OCI-LY7 (cell line): ENCODE data around the gene FBXO42. TPM values are rescaled to one million over a fixed set of nuclear protein-coding genes. Genes with fewer than 3 reads are reported as not detected.

Experiments used
- BruUV-seq: library from RNA; stranded (reverse); fragments of 400-500 nt; replicated peaks from 2 replicates; lab custom pipeline; 2021; lab: Mats Ljungman, UMichigan
- CTCF ChIA-PET: fragments of 300-600 bp; sonication (Branson Sonifier 250); formaldehyde crosslinking; loops from one replicate; lab custom pipeline; 2022; ENCODE audit warnings: antibody characterized with exemption; ENCODE audit not compliant: unreplicated experiment; lab: Charles Lee
- POLR2A ChIA-PET: fragments of 300-600 bp; sonication (Branson Sonifier 250); formaldehyde crosslinking; loops from one replicate; lab custom pipeline; 2022; ENCODE audit warnings: antibody characterized with exemption; lab: Charles Lee
- DNase-seq: peaks from one replicate; pipeline ENCODE4 v3.0.0-alpha.2; 2015; ENCODE audit warnings: low spot score
- H2AFZ ChIP-seq: fragments of 200-600 bp; sonication (generic), shearing (Covaris generic); 2 replicates; pipeline ENCODE4 v1.6.1; 2014; ENCODE audit warnings: mild to moderate bottlenecking, antibody characterized with exemption, low read length, moderate library complexity
- H3K27ac ChIP-seq: fragments of 200-600 bp; sonication (generic); 2 replicates; pipeline ENCODE4 v1.5.1; 2014; ENCODE audit warnings: mixed run types, low read depth, mild to moderate bottlenecking, moderate library complexity, low read length, inconsistent platforms; ENCODE audit not compliant: poor library complexity, severe bottlenecking
- H3K36me3 ChIP-seq: fragments of 200-600 bp; sonication (generic); 2 replicates; pipeline ENCODE4 v1.6.1; 2014; ENCODE audit warnings: mild to moderate bottlenecking, antibody characterized with exemption, low read length, moderate library complexity, mixed read lengths; ENCODE audit not compliant: insufficient read depth
- H3K4me1 ChIP-seq: fragments of 200-600 bp; sonication (generic); 2 replicates; pipeline ENCODE4 v1.5.1; 2014; ENCODE audit warnings: mild to moderate bottlenecking, low read length; ENCODE audit not compliant: insufficient read depth, poor library complexity, severe bottlenecking
- H3K4me2 ChIP-seq: fragments of 200-600 bp; sonication (generic); 2 replicates; pipeline ENCODE4 v1.6.1; 2014; ENCODE audit warnings: mild to moderate bottlenecking, low read length
- H3K4me3 ChIP-seq: fragments of 200-600 bp; sonication (generic); 2 replicates; pipeline ENCODE4 v1.5.1; 2014; ENCODE audit warnings: mild to moderate bottlenecking, low read depth, low read length; ENCODE audit not compliant: poor library complexity, severe bottlenecking
- H3K79me2 ChIP-seq: fragments of 200-600 bp; sonication (generic); 2 replicates; pipeline ENCODE4 v1.6.1; 2016; ENCODE audit warnings: low read depth, mild to moderate bottlenecking, low read length, moderate library complexity, mixed read lengths; ENCODE audit not compliant: insufficient read depth
- H3K9me2 ChIP-seq: fragments of 200-600 bp; sonication (generic); 2 replicates; pipeline ENCODE4 v1.6.1; 2016; ENCODE audit warnings: mild to moderate bottlenecking, low read length, mixed read lengths; ENCODE audit not compliant: insufficient read depth
- H3K9me3 ChIP-seq: fragments of 200-600 bp; sonication (generic); 2 replicates; pipeline ENCODE4 v1.6.1; 2014; ENCODE audit warnings: mild to moderate bottlenecking, mixed run types, low read length, mixed read lengths
- H4K20me1 ChIP-seq: fragments of 200-600 bp; sonication (generic); 2 replicates; pipeline ENCODE4 v1.6.1; 2014; ENCODE audit warnings: mild to moderate bottlenecking, antibody characterized with exemption, low read length, moderate library complexity, mixed read lengths; ENCODE audit not compliant: insufficient read depth
- CTCF ChIP-seq: fragments of 200-600 bp; sonication (generic); conservative IDR thresholded peaks from 2 replicates; pipeline ENCODE4 v1.5.1; 2014; ENCODE audit warnings: mild to moderate bottlenecking, antibody characterized with exemption, low read length, moderate library complexity, mixed read lengths
- EZH2phosphoT487 ChIP-seq: fragments of 200-600 bp; sonication (generic); IDR thresholded peaks from 2 replicates; pipeline ENCODE4 v1.6.1; 2018; ENCODE audit warnings: low read depth, borderline replicate concordance, mild to moderate bottlenecking, mixed run types, antibody characterized with exemption, low read length, moderate library complexity, mixed read lengths
- intact Hi-C: fragments of 100-400 bp; cut with micrococcal nuclease; formaldehyde crosslinking; loops from one replicate; pipeline ENCODE4 v1.10.0; 2022; ENCODE audit not compliant: unreplicated experiment
- total RNA-seq, 2 experiments: library from RNA; depleted of rRNA in 1 of 2; stranded (reverse); fragments of >200 nt in 1 of 2; shearing (Covaris generic) in 1 of 2; gene quantifications; 2 replicates each; pipeline ENCODE4 v1.2.3, GENCODE V29; 2014 to 2022

FBXO42 gene
- total RNA-seq, 2 experiments from 2014 or later = 20.0 to 22.9 TPM

GRCh38 chr1:16235944-16236510 is 116.3 kb downstream of the FBXO42 start:
- Histone ChIP-seq H3K79me2 (no peaks in the 10 kb centered on the region), H3K27ac (peak overlapping the region; percentile 60), H3K9me2 (no peaks in the 10 kb centered on the region), H4K20me1 (no peaks in the 10 kb centered on the region), H3K36me3 (no peaks in the 10 kb centered on the region), H3K4me2 (peak overlapping the region; percentile 94), H3K9me3 (no peaks in the 10 kb centered on the region), H3K4me3 (peak overlapping the region; percentile 80), H3K4me1 (peaks cover 16% of the 10 kb centered on the region), H2AFZ (peak overlapping the region; percentile 97)
- peak; percentile 69 for DNase-seq
- POLR2A ChIA-PET = no interaction called here
- CTCF ChIA-PET = no interaction called here
- no TSS peak for BruUV-seq
- intact Hi-C loops = loop anchor here (2.0 to 5.0 kb wide), 3 partner anchors 29 to 131 kb away; partner anchors contain the start of genes FBXO42 and SZRD1
- TF ChIP-seq CTCF = peak; percentile 67
- TF ChIP-seq EZH2phosphoT487 = no peak

GRCh38 chr1:16235347-16235746 is 116.9 kb downstream of the FBXO42 start:
- no peak for TF ChIP-seq EZH2phosphoT487
- TF ChIP-seq CTCF = no peak
- H3K79me2 ChIP-seq = no peaks in the 10 kb centered on the region
- BruUV-seq = no TSS peak
- CTCF ChIA-PET = no interaction called here
- no peaks in the 10 kb centered on the region for H4K20me1 ChIP-seq
- DNase-seq = no peak
- H3K27ac ChIP-seq = no peak overlapping the region
- no peak overlapping the region for H3K4me3 ChIP-seq
- no peaks in the 10 kb centered on the region for H3K36me3 ChIP-seq
- H3K9me2 ChIP-seq = no peaks in the 10 kb centered on the region
- H3K9me3 ChIP-seq = no peaks in the 10 kb centered on the region
- no peak overlapping the region for H2AFZ ChIP-seq
- intact Hi-C loops = loop anchor here (5.0 kb wide), 2 partner anchors 117 to 132 kb away; partner anchors contain the start of genes FBXO42 and SZRD1
- no peak overlapping the region for H3K4me2 ChIP-seq
- H3K4me1 ChIP-seq = peaks cover 16% of the 10 kb centered on the region
- POLR2A ChIA-PET = interaction anchor here (1.0 to 1.2 kb wide), 2 partner anchors 10 to 32 kb away, joined by 3 to 7 read pairs; no protein-coding TSS in a partner anchor

- Histone ChIP-seq H3K9me3 (no peaks in the 10 kb centered on the region), H3K4me3 (no peak overlapping the region), H3K4me1 (peaks cover 16% of the 10 kb centered on the region), H3K36me3 (no peaks in the 10 kb centered on the region), H4K20me1 (no peaks in the 10 kb centered on the region), H3K79me2 (no peaks in the 10 kb centered on the region), H2AFZ (no peak overlapping the region), H3K9me2 (no peaks in the 10 kb centered on the region), H3K4me2 (no peak overlapping the region), H3K27ac (no peak overlapping the region)
- no peak for DNase-seq
- intact Hi-C loops = no loop called here
- no TSS peak for BruUV-seq
- ChIA-PET POLR2A (interaction anchor here (0.9 kb wide), 1 partner anchor 17 kb away, joined by 3 read pairs; no protein-coding TSS in a partner anchor), CTCF (no interaction called here)
- TF ChIP-seq CTCF (no peak), EZH2phosphoT487 (no peak)
Measured at GRCh38 chr1:16233431-16233830, 118.8 kb downstream of the FBXO42 start.
